Measurements from ENCODE around the gene EAPP.
A peak's percentile ranks its signal among the peaks of the same experiment; 100 is the strongest.
"Not testable (repeated sequence)": the region's sequence is repeated elsewhere in the genome, so short reads cannot be mapped to it uniquely, and the experiment has no call there.

The EAPP gene, protein sequence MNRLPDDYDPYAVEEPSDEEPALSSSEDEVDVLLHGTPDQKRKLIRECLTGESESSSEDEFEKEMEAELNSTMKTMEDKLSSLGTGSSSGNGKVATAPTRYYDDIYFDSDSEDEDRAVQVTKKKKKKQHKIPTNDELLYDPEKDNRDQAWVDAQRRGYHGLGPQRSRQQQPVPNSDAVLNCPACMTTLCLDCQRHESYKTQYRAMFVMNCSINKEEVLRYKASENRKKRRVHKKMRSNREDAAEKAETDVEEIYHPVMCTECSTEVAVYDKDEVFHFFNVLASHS

DNA sequence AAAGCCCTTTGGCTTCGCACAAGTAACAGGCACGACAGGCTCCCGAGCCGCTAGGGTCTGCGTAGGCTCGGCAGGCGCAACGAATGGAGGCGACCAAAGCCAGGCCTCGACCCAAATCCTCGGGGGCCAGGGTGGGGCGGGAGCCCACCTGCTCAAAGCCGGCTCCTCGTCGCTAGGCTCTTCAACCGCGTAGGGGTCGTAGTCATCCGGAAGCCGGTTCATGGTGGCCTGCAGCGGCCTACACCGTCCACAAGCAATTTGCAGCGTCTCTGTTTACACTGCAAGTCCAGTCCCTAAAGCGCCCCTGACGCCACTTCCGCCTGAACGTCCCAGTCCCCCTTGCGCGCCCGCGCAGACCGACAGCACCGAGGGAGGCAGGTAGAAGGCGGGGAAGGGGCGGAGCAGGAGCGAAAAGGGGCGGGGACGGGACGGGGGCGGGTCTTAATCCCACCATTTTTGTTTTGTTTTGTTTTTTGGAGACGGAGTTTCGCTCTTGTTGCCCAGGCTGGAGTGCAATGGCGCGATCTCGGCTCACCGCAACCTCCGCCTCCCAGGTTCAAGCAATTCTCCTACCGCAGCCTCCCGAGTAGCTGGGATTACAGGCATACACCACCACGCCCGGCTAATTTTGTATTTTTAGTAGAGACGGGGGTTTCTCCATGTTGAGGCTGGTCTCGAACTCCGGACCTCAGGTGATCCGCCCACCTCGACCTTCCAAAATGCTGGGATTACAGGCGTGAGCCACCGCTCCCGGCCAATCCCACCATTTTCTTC, at the start of gene EAPP:
EAPP (minus strand) TSS at position 295 of the 774 bp plus-strand sequence; CDS start at position 222, 73 bp downstream.
- no peak for DNase-seq

DNA sequence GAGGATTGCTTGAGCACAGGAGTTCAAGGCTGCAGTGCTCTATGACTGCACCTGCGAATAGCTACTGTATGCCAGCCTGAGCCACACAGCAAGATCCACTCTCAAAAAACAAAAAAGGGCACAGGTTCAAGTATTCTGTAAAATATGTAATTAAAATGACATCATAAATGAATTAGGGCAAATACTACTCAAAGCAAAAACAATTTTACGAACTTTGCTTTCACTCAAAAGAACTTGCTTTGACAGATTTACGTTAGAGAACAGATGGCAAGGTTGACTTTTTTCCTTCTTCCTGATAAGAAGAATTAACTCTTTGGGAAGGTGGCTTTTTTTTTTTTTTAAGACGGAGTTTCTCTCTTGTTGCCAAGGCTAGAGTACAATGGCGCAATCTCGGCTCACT, 44.0 kb upstream of the EAPP start:
- no peak for DNase-seq

DNA sequence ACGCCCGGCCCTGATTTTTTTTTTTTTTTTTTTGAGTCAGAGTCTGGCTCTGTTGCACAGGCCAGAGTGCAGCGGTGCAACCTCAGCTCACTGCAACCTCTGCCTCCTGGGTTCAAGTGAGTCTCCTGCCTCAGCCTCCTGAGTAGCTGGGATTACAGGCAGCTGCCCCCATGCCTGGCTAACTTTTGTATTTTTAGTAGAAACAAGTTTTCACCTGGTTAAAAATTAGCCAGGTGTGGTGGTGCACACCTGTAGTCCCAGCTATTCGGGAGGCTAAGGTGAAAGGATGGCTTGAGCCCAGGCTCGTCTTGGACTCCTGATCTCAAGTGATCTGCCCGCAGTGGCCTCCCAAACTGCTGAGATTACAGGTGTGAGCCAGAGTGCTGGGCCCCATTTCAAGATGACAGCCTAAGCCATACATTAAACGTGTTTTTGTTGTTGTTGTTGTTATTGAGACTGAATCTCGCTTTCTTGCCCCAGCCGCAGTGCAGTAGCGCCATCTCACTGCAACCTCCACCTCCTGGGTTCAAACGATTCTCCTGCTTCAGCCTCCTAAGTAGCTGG, 42.7 kb upstream of the EAPP start:
- no peak for DNase-seq

DNA sequence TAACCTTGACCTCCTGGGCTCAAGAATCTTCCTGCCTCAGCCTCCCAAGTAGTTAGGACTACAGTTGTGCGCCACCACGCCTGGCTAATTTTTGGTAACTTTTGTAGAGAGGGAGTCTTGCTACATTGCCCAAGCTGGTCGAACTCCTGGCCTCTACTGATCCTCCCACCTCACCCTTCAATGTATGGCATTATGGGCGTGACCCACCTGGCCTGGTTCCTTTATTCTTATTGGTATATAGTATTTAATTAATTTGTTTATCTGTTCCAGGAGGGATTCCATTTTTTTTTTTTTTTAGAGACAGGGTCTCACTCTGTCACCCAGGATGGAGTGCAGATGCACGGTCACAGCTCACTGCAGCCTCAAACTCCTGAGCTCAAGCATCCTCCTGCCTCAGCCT, 40.9 kb upstream of the EAPP start:
- DNase-seq, result no peak

DNA sequence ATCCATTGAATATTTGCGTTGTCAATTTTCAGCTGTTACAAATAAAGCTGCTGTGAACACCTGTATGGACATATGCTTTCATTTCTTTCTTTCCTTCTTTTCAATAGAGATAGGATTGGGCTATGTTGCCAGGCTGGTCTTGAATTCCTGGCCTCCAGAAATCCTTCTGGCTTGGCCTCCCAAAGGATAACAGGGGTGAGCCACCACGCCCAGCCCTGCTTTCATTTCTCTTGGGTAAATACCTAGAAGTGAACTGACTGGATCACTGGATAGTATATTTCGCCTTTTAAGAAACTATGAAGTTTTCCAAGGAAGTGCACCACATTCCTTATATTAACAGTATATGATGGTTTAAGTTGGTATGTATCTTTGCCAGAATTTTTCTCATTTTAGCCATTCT, 32.3 kb upstream of the EAPP start:
- no peak for DNase-seq

DNA sequence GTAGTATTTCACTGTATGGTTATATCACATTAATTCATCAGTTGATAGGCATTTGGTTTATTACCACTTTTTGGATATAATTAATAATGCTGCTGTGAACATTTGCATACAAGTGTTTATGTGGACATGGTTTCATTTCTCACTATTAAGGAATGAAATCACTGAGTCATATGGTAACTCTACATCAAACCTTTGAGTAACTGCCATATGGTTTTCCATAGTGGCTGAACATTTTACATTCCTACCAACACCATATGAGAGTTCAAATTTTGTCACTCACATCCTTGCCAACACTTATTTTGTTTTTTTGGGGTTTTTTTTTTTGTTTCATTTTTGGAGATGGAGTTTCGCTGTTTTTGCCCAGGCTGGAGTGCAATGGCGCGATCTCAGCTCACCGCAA, 30.2 kb upstream of the EAPP start:
- no peak for DNase-seq

DNA sequence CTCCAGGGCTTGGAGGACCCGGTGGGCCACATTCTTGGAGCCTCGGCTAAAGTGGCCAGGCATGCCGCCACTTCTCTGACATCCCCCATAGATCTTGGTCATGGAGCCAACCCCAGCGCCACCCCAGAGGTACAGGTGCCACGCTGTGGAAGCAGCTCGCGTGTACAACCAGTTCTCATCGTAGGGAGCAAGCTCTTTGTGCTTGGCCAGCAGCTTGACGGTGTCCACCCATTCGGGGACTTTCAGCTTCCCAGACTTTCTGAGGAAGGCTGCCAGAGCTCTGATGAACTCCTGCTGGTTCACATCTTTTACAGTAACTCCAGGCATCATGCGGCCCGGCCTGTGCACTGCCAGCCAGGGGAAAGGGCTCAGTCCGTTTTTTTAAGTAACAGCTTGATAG, 29.3 kb upstream of the EAPP start:
- peak in 2 of 58 donors; percentile 1 to 4 for DNase-seq

DNA sequence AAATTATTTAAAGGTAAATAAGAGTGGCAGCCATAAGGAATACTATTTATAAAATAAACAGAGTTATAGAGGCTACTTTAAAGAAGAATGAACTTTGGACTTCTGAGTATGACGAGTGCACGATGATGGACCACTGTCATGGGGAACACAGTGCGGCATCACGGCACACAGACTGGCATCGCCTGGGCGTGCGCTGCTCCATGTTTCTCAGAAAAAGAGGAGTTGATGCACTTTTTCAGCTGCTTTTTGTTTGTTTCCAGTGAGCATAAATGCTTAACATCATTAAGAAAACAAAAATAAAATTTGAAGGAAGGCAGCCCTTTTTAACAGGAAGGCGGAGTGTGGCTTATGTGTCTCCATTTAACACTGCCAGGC, 23.3 kb upstream of the EAPP start:
- DNase-seq, result no peak

DNA sequence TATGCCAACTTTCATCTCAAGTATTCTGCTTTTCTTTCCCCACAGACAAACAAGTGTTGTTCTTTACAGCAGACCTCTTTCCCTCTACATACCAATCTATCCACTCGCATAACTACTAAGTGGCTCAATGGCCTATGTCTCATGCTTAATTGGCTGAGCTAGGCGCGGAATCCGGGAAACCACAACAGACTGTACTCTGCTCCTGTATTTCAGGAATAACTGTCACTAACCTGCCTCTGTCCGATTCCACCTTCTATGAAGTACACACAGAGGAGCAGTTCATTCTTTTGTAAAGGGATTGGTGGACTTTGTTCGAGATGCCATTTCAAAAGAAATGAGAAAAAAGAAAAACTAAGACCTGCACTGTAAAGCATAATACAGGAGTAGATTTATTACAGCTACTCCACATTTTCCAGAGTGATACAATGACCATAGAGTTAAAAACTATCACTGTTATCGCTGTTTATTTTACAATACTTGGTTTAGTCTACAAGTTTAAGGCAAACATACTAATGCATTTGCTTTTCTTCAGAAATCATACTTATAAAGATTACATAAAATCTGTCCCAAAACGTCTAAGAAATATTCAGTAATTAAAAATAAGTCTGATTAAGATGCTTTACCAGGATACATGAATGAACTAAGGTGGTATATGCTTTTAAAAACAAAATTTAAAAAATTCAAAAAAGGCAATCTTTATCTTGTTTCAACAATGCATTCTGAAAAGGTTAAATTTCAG, 22.7 kb upstream of the EAPP start:
- not testable (repeated sequence) for DNase-seq

DNA sequence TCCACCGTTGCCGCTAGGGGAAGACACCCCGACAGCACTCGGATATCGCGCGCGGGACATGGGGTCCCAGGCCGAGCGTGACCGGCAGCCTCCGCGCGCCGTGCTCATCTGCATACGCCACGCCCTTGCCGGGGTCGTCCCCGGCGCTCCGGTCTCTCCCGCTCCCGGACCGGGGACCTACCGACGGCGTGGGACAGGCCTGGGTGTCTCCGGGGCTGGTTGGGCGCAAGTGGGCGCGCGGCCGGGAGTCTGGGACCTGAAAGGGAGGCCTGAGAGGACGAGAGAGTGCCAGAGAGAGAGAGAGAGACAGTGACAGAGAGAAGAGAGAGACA, 17.0 kb upstream of the EAPP start:
- DNase-seq, result not testable (repeated sequence)

DNA sequence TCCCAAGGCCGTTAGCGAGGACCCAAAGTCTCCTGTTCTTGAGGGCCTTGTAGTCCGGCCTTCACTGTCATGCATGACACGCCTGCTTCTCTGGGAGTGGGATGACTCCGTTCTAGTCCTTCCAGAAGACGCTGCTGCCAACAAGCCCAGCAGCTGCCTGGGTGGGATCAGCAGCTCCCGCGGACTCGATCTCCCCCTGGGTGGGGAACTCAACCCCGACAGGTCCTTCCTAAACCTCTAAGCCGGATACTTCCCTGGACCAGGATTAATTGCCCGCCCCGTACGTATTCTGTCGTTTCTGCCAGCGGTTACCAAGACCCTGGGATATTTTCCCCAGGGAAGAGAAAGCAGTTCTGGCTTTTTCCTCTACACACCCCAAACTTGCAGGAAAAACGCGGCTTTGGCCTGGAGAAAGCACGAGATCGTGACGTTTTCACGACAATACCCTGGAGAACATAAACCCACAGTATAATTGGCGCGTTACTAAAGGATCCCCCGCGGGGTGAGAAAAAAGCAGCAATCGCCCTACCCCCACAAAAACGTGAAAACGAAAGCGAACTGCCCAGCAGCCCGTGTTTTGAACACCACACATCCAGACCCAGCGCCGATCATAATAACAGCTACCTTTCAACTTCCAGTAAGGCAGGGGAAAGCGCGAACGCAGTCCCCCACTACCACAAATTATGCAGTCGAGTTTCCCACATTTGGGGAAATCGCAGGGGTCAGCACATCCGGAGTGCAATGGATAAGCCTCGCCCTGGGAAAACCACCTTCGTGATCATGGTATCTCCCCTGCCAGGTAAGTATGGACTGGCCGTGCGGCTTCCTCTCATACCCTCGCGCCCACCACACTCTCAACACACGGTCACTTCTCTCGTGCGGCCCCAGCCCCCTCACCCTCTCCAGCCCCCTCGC, 16.3 kb upstream of the EAPP start:
- DNase-seq, result not testable (repeated sequence)

DNA sequence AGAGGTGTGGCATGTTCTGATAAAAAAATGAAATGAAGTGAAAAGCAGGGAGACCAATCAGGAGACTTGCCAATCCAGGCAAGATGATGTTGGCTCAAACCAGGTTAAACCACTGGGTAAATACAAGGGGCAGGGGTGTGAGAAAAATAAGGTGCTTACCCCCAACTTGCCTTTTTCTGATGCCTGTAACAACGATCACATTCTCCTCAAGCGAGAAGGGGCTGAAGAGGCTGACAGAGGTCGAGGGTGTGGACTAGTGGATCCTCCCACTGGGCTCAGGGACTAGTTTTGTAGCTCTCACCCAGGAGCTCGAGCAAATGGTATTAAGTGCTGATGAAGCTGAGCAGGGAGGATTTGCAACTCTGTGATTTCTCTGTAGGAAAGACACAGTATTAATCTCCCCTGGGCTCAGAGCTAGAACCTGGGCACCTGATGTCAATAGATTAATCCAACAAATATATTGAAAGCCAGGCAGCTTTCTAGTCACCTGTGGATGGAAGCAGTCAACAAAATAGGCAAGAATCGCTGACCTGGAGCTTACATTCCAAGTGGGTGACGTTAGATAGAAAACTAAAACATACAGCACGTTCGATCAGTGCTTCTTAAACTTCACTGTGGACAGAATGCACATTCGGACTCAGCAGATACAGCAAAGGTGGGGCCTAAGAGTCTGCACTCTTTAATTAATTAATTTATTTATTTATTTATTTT, 15.2 kb upstream of the EAPP start:
- no peak for DNase-seq

DNA sequence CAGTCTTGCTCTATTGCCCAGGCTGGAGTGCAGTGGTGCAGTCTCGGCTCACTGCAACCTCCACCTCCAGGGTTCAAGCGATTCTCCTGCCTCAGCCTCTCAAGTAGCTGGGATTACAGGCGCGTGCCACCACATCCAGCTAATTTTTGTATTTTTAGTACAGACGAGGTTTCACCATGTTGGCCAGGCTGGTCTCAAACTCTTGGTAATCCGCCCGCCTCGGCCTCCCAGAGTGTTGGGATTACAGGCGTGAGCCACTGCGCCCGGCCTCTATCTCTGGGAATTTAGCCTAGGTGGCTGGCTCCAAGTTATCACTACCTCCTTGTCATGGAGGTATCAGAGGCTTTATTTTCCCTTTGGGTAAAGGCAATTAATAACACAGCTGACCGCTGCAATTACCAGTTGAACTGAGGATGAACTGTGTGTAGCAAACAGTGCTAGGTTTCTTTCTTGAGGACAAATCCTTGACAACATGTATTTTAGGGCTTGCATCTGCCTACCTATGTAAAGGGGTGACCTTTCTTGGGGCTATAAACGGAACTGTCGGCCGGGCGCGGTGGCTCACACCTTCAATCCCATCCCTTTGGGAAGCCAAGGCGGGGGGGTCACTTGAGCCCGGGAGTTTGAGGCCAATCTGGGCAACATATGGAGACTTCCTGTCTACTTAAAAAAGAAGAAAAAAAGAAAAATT, 9.9 kb upstream of the EAPP start:
- not testable (repeated sequence) for DNase-seq

DNA sequence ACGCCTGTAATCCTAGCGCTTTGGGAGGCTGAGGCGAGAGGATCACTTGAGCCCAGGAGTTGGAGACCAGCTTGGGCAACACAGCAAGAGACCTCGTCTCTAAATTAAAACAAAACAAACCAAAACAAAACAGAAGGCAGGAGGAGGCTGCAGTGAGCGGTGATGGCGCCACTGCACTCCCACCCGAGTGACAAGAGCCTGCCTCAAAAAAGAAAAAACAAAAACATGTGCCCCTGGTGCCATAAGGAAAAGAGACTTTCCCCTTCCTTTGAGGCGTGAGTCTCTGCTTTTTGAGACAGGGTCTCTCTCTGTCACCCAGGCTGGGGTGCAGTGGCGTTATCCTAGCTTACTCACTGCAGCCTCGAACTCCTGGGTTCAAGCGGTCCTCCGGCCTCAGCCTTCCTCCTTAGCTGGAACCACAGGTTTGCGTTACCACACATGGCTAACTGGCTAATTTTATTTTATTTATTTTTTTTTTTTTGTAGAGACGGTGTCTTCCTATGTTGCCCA, 9.0 kb upstream of the EAPP start:
- DNase-seq, result no peak

DNA sequence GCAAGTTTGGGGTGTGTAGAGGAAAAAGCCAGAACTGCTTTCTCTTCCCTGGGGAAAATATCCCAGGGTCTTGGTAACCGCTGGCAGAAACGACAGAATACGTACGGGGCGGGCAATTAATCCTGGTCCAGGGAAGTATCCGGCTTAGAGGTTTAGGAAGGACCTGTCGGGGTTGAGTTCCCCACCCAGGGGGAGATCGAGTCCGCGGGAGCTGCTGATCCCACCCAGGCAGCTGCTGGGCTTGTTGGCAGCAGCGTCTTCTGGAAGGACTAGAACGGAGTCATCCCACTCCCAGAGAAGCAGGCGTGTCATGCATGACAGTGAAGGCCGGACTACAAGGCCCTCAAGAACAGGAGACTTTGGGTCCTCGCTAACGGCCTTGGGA, 7.6 kb upstream of the EAPP start:
- DNase-seq, result not testable (repeated sequence)

DNA sequence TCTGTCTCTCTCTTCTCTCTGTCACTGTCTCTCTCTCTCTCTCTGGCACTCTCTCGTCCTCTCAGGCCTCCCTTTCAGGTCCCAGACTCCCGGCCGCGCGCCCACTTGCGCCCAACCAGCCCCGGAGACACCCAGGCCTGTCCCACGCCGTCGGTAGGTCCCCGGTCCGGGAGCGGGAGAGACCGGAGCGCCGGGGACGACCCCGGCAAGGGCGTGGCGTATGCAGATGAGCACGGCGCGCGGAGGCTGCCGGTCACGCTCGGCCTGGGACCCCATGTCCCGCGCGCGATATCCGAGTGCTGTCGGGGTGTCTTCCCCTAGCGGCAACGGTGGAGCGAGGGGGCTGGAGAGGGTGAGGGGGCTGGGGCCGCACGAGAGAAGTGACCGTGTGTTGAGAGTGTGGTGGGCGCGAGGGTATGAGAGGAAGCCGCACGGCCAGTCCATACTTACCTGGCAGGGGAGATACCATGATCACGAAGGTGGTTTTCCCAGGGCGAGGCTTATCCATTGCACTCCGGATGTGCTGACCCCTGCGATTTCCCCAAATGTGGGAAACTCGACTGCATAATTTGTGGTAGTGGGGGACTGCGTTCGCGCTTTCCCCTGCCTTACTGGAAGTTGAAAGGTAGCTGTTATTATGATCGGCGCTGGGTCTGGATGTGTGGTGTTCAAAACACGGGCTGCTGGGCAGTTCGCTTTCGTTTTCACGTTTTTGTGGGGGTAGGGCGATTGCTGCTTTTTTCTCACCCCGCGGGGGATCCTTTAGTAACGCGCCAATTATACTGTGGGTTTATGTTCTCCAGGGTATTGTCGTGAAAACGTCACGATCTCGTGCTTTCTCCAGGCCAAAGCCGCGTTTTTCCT, 7.0 kb upstream of the EAPP start:
- DNase-seq, result not testable (repeated sequence)

DNA sequence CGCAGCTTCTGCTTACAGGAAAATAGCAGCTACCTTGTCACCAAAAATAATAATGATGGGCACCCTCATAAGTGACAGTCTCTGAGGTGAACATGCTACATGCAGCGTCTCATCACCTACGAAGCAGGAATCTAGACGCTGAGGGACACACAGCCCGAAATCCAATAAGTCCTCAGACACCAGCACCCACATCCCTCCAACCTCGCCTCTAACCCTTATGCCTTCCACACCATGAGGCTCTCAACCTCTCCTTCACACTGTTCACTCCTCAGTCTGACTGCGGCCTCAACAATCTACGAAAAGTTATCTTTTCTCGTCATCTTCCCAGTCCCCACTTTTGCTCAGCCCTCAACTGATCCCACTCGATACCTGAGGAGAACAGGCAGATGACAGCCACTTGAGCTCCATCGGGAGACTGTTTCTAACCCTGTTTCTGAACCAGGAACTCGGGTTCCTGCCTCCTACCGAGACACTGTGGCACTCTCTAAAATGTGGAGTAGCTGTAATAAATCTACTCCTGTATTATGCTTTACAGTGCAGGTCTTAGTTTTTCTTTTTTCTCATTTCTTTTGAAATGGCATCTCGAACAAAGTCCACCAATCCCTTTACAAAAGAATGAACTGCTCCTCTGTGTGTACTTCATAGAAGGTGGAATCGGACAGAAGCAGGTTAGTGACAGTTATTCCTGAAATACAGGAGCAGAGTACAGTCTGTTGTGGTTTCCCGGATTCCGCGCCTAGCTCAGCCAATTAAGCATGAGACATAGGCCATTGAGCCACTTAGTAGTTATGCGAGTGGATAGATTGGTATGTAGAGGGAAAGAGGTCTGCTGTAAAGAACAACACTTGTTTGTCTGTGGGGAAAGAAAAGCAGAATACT, 919 bp upstream of the EAPP start:
- not testable (repeated sequence) for DNase-seq
